ENCODE results near the gene IPMK.

Gene IPMK

GRCh38 chr10:58268454-58268945 is 806 bp upstream of the IPMK start (continued):
- TF ChIP-seq RBAK (tag by site-specific recombination; IDR thresholded peaks at IDR 0.05) (no peak), SP2 (tag by site-specific recombination; IDR thresholded peaks at IDR 0.05) (no peak), ZEB2 (tag by site-specific recombination; IDR thresholded peaks at IDR 0.05) (peak; percentile 60), ZNF660 (tag by site-specific recombination; IDR thresholded peaks at IDR 0.05) (peak; percentile 8; the same call in 1 of the 2 replicates), GLI2 (tag by site-specific recombination; IDR thresholded peaks at IDR 0.05; ENCODE audit: borderline replicate concordance, low read depth) (no peak), ZNF148 (tag by site-specific recombination; IDR thresholded peaks at IDR 0.05; ENCODE audit: borderline replicate concordance) (no peak), ZNF37A (tag by site-specific recombination; IDR thresholded peaks at IDR 0.05) (no peak), HOXC10 (CRISPR knock-in tag; IDR thresholded peaks at IDR 0.05) (no peak), ZNF341 (tag by site-specific recombination; IDR thresholded peaks at IDR 0.05; ENCODE audit: low read depth) (0 out of 2 replicates have a peak, but pooled peaks have one; percentile 1), KLF17 (tag by site-specific recombination; IDR thresholded peaks at IDR 0.05) (0 out of 2 replicates have a peak, but pooled peaks have one; percentile 5), CTCF (tag by site-specific recombination; IDR thresholded peaks at IDR 0.05) (no peak), ZNF335 (tag by site-specific recombination; conservative IDR thresholded peaks at IDR 0.05) (peak; percentile 12; the same call in 1 of the 2 replicates), YY1 (tag by site-specific recombination; IDR thresholded peaks at IDR 0.05) (peak; percentile 12; the same call in 1 of the 2 replicates), ZNF777 (tag by site-specific recombination; IDR thresholded peaks at IDR 0.05; ENCODE audit: borderline replicate concordance) (no peak), BCL11B (tag by site-specific recombination; IDR thresholded peaks at IDR 0.05; ENCODE audit: low read depth) (peak; percentile 9; the same call in 1 of the 2 replicates), KLF10 (tag by site-specific recombination; IDR thresholded peaks at IDR 0.05) (peak; percentile 85), ZFHX2 (tag by site-specific recombination; conservative IDR thresholded peaks at IDR 0.05) (peak; percentile 50), KLF1 (tag by site-specific recombination; IDR thresholded peaks at IDR 0.05) (peak; percentile 70; the same call in 1 of the 2 replicates), HOXA7 (CRISPR knock-in tag; IDR thresholded peaks at IDR 0.05; ENCODE audit: borderline replicate concordance) (no peak), ZNF2 (tag by site-specific recombination; IDR thresholded peaks at IDR 0.05) (0 out of 2 replicates have a peak, but pooled peaks have one; percentile 8), ZBTB44 (tag by site-specific recombination; IDR thresholded peaks at IDR 0.05) (peak; percentile 10; the same call in 1 of the 2 replicates)

Data from HEK293 (cell line).